IPS-15b (cell line): ENCODE data around the gene ENPP3.

Source experiments
- H3K27me3 ChIP-seq: one replicate; pipeline ENCODE4 v1.6.1; 2013; ENCODE audit warnings: low read length; ENCODE audit not compliant: control insufficient read depth, insufficient read depth
- H3K36me3 ChIP-seq: one replicate; pipeline ENCODE4 v1.6.1; 2013; ENCODE audit warnings: low read length; ENCODE audit not compliant: control insufficient read depth, insufficient read depth
- H3K4me1 ChIP-seq: one replicate; pipeline ENCODE4 v1.6.1; 2013; ENCODE audit warnings: mild to moderate bottlenecking, low read length; ENCODE audit not compliant: control insufficient read depth, insufficient read depth
- H3K4me3 ChIP-seq: one replicate; pipeline ENCODE4 v1.5.1; 2013; ENCODE audit warnings: low read depth, low read length
- H3K9ac ChIP-seq: one replicate; pipeline ENCODE4 v1.6.1; 2013; ENCODE audit warnings: low read depth, mild to moderate bottlenecking, low read length
- H3K9me3 ChIP-seq: one replicate; pipeline ENCODE4 v1.6.1; 2013; ENCODE audit warnings: mild to moderate bottlenecking, low read length; ENCODE audit not compliant: control insufficient read depth, insufficient read depth

The ENPP3 gene

GRCh38 chr6:131795366-131795765 is 158.3 kb downstream of the ENPP3 start:
- Histone ChIP-seq H3K9me3 (no peaks in the 10 kb centered on the region), H3K4me1 (peaks cover 13% of the 10 kb centered on the region), H3K27me3 (no peaks in the 10 kb centered on the region), H3K9ac (no peak overlapping the region), H3K36me3 (no peaks in the 10 kb centered on the region), H3K4me3 (no peak overlapping the region)
